PC-3 (cell line): Measurements from ENCODE around the gene KICS2.

ENCODE experiments used
- EZH2 ChIP-seq: fragments of 300-600 bp; sonication (generic); IDR thresholded peaks from one replicate; pipeline ENCODE4 v1.6.1; 2017; ENCODE audit warnings: antibody characterized with exemption, mild to moderate bottlenecking, low read length; ENCODE audit not compliant: unreplicated experiment
- EZH2phosphoT487 ChIP-seq: fragments of 300-600 bp; sonication (generic); IDR thresholded peaks from 2 replicates; pipeline ENCODE4 v1.6.1; 2018; ENCODE audit warnings: mild to moderate bottlenecking, antibody characterized with exemption, low read length, borderline replicate concordance
- TF ChIP-seq, protein P1 (sequence below): fragments of 300-600 bp; sonication (generic); conservative IDR thresholded peaks from 2 replicates; pipeline ENCODE4 v1.5.1; 2017; ENCODE audit warnings: antibody characterized with exemption, low read depth, mild to moderate bottlenecking, low read length

DNA sequence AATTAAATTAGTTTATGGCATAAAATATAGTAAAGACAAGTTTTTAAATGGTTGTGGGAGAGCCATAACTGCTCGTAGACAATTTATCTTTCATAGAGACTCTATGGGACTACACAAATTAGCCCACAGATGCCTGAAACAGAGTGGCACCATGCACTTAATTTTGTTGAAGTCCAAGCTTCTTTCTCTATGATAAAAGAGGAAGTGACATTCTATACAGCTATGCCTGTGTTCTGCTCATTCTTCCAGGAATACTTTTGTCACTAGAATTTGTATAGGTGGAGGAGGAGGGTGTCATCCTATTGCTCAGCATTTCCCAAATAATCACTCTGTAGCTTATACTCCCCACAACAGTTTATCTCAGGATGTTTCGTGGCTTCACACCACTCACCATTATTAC lies 43.7 kb upstream of the KICS2 start:
- TF ChIP-seq, protein P1, sequence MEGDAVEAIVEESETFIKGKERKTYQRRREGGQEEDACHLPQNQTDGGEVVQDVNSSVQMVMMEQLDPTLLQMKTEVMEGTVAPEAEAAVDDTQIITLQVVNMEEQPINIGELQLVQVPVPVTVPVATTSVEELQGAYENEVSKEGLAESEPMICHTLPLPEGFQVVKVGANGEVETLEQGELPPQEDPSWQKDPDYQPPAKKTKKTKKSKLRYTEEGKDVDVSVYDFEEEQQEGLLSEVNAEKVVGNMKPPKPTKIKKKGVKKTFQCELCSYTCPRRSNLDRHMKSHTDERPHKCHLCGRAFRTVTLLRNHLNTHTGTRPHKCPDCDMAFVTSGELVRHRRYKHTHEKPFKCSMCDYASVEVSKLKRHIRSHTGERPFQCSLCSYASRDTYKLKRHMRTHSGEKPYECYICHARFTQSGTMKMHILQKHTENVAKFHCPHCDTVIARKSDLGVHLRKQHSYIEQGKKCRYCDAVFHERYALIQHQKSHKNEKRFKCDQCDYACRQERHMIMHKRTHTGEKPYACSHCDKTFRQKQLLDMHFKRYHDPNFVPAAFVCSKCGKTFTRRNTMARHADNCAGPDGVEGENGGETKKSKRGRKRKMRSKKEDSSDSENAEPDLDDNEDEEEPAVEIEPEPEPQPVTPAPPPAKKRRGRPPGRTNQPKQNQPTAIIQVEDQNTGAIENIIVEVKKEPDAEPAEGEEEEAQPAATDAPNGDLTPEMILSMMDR = no peak
- TF ChIP-seq EZH2 (no peak), EZH2phosphoT487 (no peak)
